ENCODE measurements around the gene MECP2. TPM values are rescaled to one million over a fixed set of nuclear protein-coding genes. Genes with fewer than 3 reads are reported as not detected.

MECP2 gene
- total and polyA plus RNA-seq, 2 of the 13 experiments (the other 11 are each of a cell fraction or from before 2014, with no cell fraction given) = 7.9 to 18.1 TPM

GRCh38 chrX:154142950-154143745 lies 45.6 kb upstream of the MECP2 start (continued):
- TF ChIP-seq, protein P1, sequence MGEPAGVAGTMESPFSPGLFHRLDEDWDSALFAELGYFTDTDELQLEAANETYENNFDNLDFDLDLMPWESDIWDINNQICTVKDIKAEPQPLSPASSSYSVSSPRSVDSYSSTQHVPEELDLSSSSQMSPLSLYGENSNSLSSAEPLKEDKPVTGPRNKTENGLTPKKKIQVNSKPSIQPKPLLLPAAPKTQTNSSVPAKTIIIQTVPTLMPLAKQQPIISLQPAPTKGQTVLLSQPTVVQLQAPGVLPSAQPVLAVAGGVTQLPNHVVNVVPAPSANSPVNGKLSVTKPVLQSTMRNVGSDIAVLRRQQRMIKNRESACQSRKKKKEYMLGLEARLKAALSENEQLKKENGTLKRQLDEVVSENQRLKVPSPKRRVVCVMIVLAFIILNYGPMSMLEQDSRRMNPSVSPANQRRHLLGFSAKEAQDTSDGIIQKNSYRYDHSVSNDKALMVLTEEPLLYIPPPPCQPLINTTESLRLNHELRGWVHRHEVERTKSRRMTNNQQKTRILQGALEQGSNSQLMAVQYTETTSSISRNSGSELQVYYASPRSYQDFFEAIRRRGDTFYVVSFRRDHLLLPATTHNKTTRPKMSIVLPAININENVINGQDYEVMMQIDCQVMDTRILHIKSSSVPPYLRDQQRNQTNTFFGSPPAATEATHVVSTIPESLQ (CRISPR knock-in tag; conservative IDR thresholded peaks at IDR 0.05) = no peak
- TF ChIP-seq, protein P2, sequence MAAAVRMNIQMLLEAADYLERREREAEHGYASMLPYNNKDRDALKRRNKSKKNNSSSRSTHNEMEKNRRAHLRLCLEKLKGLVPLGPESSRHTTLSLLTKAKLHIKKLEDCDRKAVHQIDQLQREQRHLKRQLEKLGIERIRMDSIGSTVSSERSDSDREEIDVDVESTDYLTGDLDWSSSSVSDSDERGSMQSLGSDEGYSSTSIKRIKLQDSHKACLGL (CRISPR knock-in tag; IDR thresholded peaks at IDR 0.05) = no peak
- TF ChIP-seq RXRA (CRISPR knock-in tag; IDR thresholded peaks at IDR 0.05) (no peak), HNRNPLL (IDR thresholded peaks at IDR 0.05; ENCODE audit: low read depth, low read length, poor library complexity, severe bottlenecking) (no peak), AGO1 (IDR thresholded peaks at IDR 0.05; ENCODE audit: low read depth, low read length, poor library complexity, severe bottlenecking) (no peak)

- no TSS peak for BruUV-seq (replicated peaks)
- H3K79me2 ChIP-seq (ENCODE audit: insufficient read depth, low read length) = no peaks in the 10 kb centered on the region
- TF ChIP-seq TARDBP (CRISPR knock-in tag; IDR thresholded peaks at IDR 0.05) = no peak
- TF ChIP-seq CAMTA2 (CRISPR knock-in tag; IDR thresholded peaks at IDR 0.05; ENCODE audit: borderline replicate concordance) = no peak
- no peak for TF ChIP-seq FOXK1 (CRISPR knock-in tag; IDR thresholded peaks at IDR 0.05; ENCODE audit: borderline replicate concordance, low read depth)
- no peak for TF ChIP-seq MXI1 (IDR thresholded peaks at IDR 0.05; ENCODE audit: borderline replicate concordance, low read depth, low read length)
- no peak for TF ChIP-seq ZNF326 (CRISPR knock-in tag; IDR thresholded peaks at IDR 0.05; ENCODE audit: borderline replicate concordance)
Observed at GRCh38 chrX:154142386-154142785, 44.9 kb upstream of the MECP2 start.

More at GRCh38 chrX:154142386-154142785, 44.9 kb upstream of the MECP2 start:
- no peaks in the 10 kb centered on the region; a peak in 1 of 5 replicates for H3K27me3 ChIP-seq (ENCODE audit: control insufficient read depth in 1 of 2, insufficient read depth in 2 of 2, low read length in 2 of 2)
- no peak overlapping the region for H3K4me3 ChIP-seq (replicated peaks in 1 of 3; ENCODE audit: insufficient read depth in 1 of 3, low read depth in 2 of 3, low read length in 3 of 3)
- peaks cover 25% of the 10 kb centered on the region for H3K4me1 ChIP-seq (ENCODE audit: insufficient read depth, low read length)
- ChIA-PET CTCF (ENCODE audit: low intra/inter-chr PET ratio, low total read pairs) (no interaction called here), POLR2A (no interaction called here)
- WGBS (ENCODE audit: low lambda C conversion rate) = 66% methylated on average over 8 of the region's 8 CpGs
- H3K4me2 ChIP-seq (ENCODE audit: low read depth, low read length) = no peak overlapping the region
- no peak for ATAC-seq
- H3K9ac ChIP-seq (ENCODE audit: insufficient read depth, low read depth, low read length) = no peak overlapping the region
- H3K9me3 ChIP-seq (ENCODE audit: low read length) = no peaks in the 10 kb centered on the region
- H2AFZ ChIP-seq (ENCODE audit: low read length) = no peak overlapping the region
- DNase-seq (ENCODE audit: low spot score) = no peak
- FAIRE-seq = no peak
- H4K20me1 ChIP-seq (ENCODE audit: insufficient read depth, low read length) = no peaks in the 10 kb centered on the region
- in situ Hi-C loops (cut with HindIII; ENCODE audit: extremely low pct_ligation_motif_present, low pct_unique_long_range_greater_than_20kb) (no loop called here), intact Hi-C loops (cut with micrococcal nuclease; ENCODE audit: unreplicated experiment) (no loop called here)
- no peaks in the 10 kb centered on the region for H3K36me3 ChIP-seq (replicated peaks in 1 of 2; ENCODE audit: control insufficient read depth in 1 of 2, insufficient read depth in 2 of 2, low read length in 2 of 2)
- no peak overlapping the region for H3K27ac ChIP-seq (ENCODE audit: extremely low read length, insufficient read depth, low read length)
